Hypothalamus (tissue), 51 donors: Measurements from ENCODE around the gene A2M.

Experiments used
- DNase-seq, 51 donors: peaks; one replicate each; lab custom pipeline; 2025; lab: John Stamatoyannopoulos, UW

A2M gene

DNA sequence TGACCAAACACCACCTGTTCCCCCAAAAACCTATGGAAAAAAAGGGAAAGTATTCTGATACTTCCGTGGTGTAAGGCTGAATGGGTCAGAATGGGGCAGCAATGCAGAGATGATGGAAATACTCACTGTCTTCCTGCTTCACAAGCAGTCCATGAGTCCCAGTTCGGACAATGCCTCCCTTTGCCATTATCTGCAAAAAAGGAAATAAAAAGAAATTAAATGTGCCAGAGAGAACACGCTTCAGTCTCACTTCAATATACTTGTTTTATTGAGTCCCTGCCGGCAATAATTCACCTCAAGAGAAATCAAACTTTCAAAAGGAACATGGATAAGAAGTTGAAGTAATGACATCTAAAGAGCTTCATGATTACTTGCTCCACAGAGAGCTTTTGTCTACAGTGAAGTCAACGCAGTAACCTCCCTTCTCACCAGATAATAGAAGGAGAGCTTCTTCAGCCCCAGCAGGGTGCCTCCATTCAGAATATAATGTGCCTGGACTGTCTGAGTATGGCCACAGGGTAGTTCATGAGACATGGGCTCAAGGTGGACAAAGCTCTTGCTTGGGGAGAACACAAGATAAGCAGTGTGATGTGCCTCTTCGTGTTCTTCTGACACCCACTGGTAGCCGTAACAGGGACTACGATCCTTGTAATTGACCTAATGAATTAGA lies 14.6 kb downstream of the A2M start:
- DNase-seq: no peak

DNA sequence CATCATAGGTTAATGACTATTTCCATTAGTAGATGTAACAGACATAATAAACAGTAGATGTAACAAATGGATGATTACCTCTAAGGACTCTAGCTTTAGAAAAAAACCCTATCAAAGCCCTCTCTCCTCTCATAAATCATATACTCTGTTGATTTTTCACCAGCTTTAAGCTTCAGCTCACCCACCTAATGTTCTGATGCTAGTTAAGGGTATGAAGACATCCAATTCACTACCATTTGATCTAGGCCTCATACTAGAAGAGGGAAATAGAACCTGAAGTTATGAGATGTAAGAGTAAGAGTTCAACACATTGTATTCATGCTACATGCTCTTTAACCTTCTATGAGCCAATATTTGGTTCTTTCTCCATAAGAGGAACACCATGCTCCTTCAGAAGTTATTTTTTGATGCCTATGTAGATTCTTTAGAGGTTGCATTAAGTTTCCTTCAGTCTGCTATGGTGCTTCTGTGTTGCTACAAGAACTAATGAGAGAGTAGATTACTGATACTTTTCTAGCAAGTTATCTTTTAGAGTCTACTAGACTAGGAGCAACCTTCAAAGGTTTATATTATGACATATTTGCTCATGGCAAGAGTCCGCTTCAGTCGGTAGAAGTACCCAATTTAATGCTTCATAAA lies 16.0 kb downstream of the A2M start:
- no peak for DNase-seq

DNA sequence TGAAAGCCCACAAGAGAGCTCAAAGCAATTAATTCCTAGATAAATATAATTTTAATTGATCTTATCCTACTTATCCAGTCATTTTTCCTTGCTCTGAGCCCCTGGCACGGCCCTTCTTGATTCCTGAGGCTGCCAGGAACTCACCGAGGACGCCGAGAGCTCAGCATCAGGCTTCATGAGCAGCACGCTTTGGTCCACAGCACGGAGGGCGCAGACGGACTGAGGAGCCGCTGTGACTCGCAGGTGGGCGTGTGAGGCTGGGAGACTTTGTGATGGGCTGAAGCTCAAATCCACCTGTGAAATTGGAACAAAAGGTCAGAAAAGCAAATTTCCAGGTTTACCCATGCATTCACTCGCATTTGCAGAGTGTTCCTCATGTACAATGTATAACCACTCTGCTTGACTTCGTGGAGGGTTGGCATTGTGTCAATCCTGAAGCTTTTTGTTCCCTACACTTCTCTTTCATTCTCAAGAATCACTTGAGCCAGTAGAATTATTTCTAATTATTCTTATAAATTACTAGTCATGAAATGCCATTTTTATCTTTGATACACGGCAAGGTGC lies 17.2 kb downstream of the A2M start:
- no peak for DNase-seq

DNA sequence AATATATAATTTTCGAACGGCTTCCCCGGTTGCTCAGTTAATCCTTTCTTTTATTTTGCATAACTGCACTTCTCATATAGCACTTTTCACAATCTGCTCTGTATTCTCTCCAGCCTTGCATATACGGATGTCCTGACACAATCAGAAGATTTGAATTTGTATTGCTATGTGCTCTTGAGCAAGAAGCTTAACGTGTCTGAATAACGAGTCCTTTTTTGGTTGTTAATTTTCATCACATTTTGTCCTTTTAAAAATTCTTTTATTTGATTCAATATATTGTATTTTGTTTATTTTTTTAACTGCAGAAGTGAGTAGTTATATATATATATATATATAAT lies 17.6 kb downstream of the A2M start:
- DNase-seq: no peak

DNA sequence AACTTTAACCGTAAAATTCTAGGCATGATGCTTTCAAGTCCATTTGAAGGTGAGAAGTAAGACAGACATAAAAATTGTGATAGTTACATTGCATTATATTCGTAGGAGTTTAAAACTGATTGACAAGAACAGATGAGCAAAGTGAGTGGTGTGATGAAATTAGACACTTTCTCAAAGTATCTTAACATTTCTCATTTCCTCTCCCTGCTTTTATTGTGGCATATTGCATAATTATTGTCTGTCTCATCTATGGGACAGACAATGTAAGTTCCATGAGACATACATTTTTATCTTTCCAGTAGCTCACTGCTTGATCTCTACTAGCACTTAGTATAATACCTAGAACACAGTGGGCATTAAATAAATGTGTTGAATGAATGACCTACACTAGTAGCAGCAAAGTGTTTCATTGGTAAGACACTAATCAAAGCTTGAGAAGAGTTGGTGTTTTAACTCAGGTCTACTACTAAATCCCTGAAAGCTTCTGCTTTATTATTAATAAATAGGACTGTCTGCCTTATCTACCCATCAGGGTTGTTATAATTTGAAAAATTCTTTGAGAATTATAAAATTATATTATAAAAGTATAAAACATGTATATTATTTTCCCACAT lies 19.0 kb downstream of the A2M start:
- no peak for DNase-seq

DNA sequence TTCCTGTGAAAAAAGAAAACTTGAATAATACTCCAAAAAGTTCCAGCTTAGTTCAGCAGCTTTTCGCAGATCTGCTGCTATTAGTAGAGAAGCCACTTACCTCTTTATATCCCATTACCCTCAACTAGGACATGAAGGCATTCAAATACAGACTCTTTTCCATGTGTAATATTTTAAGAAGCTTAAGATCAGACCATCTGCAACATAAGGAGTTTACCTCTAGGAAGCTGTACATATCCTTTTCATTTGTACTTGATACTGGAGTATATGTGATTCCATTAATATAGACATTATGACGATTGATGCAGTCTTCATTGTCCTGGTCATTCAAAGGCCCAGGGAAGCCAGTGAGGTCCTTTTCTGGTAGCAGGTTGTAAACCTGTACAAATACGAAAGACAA lies 20.4 kb downstream of the A2M start:
- DNase-seq: no peak

DNA sequence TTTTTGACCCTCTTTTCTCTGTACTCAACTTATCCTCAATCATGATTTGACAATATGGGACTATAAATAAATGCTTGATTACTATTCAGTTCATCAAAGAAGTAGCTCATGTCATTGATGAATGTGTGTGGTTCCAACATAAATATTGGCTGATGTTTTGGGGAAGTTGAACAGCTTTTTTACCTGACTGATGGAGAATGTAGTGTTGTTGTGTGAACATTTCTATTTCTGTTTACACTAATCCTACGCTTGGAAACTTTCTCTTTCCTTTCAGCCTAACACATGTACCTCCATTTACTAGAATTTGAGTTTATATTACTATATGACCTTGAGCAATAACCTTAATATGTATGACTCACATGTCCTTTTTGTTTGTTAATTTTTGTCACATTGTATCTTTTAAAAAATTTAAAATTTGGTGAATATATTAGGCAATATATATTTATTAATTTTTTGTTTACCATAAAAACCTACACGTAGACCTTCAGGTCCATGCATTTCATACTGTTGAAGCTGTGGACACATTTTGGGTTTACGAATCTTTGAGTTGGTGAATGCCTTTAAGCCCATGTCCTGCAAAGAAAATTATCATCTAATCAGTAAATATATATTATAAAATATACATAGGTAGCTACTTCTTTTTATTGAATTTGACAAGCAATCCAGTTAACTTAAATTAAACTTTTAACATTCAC lies 21.1 kb downstream of the A2M start:
- DNase-seq: no peak

DNA sequence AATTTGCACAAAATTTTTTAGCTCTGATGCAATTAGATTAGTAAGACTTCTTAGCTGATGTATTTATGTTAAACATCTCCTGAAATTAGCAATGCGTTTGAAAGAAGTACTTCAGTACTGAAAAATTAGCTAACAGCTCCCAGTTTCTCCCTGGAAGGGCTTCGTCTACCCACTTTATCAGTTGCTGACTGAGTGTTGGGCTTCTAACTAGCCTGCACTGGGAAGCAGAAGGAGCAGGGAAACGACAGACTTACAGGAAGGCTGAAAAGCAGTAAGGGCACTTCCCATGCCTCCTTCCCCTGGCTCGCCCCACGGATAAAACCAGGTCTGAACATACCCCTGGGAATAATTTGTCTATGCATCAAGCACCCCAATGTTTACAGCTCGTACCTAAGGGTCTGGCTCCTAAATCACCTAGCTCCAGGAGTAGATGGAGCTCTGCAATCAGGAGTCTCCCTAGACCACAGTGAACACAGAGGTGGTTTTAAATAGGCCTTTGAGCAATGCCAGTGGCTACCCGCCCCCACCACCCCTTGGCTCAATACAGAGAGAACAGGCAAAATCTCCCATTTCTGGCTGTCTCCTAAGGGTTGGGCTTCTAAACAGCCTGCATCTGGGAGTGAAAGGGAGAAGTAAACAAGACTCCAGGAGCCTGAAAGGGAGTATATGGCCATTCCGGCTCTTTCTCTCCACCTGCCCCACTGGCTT lies 23.7 kb downstream of the A2M start:
- DNase-seq: no peak

DNA sequence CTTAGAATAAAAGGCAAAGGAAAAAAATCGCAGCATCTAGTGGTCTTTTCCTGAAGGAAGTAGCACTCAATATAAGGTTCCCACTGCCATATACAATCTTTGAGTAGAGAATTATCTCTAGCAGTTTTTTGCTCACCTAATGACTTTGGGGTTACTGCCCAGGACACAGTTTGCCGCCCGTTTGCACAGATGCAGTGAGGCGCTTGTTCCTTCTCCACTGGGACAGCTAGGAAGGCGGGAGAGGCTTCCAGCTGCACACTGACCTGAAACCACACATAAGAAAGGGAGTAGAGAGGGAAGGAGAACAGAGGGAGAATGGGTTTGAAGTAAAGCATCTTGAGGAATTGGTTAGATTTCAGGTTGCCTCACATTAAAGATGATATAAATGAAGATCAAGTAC lies 25.5 kb downstream of the A2M start:
- no peak for DNase-seq

DNA sequence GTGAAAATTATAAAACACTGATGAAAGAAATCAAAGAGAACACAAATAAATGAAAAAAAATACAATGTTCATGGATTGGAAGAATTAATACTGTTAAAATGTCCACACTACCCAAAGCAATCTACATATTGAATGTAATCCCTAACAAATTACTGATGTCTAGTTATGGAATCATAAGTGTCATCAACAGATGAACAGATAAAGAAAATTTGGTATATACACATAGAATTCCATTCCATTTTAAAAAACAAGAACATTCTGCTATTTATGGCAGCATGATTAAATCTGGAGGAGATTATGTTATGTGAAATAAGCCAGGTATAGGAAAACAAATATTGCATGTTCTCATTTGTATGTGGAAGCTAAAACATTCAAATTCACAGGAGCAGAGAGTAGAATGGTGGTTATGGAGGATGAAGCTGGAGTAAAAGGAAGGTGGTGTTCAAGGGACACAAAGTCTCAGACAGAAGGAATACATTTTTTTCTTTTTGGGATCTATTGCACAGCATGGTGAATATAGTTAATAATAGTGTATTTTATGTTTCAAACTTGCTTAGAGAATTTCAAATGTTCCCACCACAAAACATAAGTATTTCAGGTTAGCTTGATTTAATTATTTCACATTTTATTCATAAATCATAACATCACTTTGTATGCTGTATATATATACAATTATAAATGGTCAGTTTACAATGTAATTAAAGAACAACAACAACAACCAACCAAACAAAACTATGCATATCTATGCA lies 28.5 kb downstream of the A2M start:
- DNase-seq: no peak

DNA sequence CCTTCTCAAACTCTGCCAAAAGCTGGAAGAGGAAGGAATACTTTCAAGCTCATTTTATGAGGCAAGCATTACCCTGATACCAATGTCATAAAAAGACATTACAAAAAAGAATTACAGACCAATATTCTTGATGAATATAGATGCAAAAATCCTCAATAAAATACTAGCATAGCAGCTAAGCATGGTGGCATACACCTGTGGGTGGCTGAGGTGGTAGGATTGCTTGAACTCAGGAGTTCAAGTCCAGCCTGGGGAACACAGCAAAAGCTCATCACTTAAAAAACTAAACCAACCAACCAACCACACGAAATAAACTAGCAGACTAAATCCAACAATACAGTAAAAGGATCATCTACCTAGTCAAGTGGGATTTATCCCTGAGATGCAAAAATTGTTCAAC lies 29.6 kb downstream of the A2M start:
- DNase-seq: no peak

DNA sequence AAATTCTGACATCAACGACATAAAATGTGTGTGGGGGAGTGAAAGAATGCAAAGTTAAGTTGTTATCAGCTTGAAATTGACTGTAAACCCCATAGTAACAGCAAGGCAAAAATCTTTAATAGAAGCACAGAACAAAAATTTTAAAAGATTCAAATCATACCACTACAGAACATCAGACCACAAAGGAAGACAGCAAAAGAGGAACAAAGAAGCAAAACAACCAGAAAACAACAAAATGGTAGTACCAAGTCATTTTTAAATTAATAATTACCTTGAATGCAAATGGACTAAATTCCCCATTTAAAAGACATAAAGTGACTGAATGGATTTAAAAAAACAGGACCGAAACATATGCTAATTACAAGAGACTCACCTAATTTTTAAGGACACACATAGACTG lies 31.3 kb downstream of the A2M start:
- DNase-seq: no peak

DNA sequence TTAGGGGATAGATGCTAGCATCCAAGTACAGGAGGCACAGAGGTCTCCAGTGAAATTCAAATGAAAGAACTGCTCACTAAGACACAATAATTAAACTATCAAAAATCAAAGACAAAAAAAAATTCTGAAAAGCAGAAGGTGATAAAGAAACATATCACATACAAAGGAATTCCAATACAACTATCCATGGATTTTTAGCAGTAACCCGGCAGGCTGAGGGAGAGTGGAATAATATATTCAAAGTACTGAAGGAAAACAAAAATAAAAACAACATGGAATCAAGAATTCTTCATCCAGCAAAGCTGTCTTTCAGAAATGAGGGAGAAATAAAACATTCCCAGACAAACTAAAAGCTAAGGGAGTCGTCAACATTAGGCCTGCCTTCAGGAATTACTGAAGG lies 31.9 kb downstream of the A2M start:
- no peak for DNase-seq

DNA sequence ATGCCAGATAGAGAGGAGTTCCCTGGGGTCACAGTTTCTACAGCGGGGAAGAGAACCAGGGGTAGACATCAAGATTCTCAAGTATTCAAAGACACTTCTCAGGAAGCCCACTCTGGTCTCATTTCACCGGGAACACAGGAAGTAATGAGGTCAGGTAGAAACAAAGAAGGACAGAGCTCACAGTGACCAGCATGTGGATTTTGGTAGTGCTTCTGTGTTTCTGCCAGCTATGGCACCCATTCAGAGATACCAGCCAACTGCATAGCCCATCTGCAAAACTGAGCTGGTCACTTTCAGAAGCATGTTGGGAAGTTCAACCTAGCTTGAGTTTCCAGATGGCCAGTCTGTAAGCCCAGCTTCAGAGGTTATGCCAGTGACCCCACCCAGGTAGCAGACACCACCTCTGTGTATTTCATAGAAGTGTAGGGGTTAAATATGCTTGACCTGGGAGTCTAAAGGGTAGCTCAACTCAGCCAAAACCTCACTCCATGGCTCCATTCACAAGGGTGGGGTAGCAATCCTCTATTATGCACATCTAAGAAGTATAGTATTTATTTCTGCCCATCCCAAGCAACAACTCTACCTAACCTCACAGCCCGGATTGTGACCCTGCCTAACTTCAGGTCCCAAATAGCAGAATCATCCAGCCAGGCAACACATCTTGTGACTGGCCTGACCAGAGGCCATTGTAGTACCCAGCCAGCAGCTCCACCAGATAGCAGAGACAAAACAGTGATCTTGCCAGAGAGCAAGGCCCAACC lies 33.9 kb downstream of the A2M start:
- DNase-seq: no peak

DNA sequence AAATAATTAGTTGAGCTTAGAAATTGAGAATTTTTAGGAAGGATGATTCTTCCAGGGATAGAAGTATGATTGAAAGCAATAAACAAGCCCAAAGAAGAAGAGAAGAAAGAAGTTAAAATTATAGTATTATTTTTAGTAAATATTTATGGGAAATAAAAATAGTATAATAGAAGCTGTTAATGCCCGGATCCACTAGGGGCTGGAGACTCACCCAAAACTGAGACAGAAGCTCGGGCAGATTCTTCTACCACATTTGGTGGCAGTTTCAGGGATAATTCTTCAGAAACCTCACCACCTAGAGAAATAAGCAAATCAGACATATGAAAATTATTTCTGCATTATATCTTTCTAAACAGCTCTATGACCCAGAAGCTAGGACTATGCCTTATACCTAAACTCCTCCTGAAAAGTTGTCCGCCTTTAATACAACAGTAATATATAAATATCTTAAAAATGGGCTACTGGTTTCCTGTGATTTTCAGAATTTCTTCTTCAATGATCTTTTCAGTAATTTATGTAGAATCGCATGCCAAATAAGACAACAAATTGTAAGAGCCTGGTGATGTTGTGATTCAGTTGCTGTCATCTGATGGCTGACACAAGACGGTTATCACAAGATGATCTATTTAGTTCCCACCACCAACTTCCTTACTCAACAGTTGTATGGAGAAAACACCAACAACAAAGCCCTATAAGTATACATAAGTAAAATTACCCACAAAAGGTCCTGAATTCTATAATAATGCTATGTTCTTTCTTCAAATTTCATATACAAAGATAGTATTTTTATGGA lies 35.6 kb downstream of the A2M start:
- no peak for DNase-seq

DNA sequence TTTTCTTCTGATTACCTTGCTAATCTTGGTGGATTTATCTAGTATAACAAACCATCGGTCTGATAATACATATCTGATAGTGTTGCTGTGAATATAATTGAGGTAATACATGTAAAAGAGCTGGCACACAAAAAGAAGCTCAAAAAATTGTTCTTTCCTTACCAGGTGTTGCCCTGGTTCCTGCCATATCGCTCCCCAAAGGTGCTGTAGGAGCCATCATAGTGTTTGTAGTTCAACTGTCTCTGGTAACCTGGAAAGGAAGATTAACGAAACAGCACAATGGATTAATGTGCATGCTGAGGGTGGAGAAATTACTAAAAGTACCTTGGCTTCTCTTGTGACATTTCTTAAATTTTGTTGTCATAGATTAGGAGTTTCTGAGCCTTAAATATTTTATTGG lies 36.6 kb downstream of the A2M start:
- DNase-seq: no peak

DNA sequence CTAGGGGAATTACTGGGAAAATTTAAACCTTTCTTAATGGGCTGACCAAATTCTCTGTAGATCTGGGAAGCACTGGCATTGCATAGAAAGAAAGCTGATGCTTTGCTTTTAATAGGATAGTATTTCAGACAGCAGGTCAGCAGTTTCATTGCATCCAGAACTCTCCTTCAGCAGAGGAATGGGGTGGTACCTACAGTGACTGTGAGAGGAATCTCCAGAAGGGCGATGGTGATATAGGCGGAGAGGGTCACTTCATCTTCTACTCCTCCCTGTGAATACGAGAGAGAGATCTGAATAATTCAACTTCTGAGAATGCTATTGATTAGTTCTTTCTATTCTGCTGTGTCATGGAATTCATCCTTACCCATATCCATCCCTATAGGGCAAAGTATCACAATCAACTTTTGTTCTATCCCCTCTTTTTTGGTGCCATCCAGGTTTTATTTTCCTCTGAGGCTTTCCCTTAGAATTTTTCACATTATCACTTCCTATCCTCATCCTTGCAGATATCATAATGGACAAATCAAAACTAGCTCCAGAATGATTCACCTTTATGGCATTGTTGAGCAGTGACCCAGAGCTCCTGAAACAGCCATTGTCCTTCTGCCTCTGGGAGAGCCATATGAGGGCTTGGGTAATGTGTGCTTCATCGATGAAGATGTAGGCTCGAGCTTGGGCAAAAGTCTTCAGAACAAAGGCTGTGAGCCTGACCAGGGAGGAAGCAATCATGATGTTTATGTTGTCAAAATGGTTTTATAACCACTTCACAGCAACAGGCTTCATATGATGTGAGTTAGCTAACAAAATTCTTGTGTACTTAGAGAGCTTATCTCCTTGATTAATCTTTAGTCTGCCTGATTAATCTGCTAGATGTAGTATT lies 38.3 kb downstream of the A2M start:
- DNase-seq: no peak

DNA sequence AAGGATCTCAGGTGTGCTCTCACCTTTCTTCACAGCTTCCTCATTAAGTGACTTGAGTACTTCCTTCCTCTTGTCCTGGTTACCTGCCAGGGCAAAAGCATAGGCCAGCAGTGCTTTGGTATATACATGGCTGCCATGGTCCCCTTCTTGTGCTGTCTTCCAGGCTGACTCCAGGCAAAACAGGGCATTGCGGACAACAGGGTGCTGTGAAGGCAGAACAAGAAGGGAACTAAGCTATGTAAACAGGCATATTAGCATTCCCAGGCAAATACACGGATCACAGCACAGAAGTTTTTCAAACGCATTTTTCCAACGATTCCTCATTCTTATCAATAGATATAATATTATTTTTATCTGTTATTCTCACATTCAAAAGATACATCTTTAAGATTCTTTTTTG lies 39.0 kb downstream of the A2M start:
- no peak for DNase-seq
